NCI-H1930 (cell line): Measurements from ENCODE around the gene VPS37B.

ENCODE experiments used
- DNase-seq, 2 experiments: peaks; one replicate each; lab custom pipeline; 2025; lab: John Stamatoyannopoulos, UW

VPS37B gene

GRCh38 chr12:122840580-122841513 lies 55.1 kb downstream of the VPS37B start:
- no peak for DNase-seq

GRCh38 chr12:122839907-122840554 lies 55.9 kb downstream of the VPS37B start:
- no peak for DNase-seq

GRCh38 chr12:122838841-122839240 lies 57.1 kb downstream of the VPS37B start:
- DNase-seq: no peak

GRCh38 chr12:122837306-122838265 lies 58.3 kb downstream of the VPS37B start:
- DNase-seq: no peak

- no peak for DNase-seq
These were observed 59.6 kb downstream of the VPS37B start for GRCh38 chr12:122836027-122836921.

- DNase-seq: peak in 1 of 2 experiments; percentile 7
These were observed 60.2 kb downstream of the VPS37B start for GRCh38 chr12:122835750-122836026.

- DNase-seq: peak in 1 of 2 experiments; percentile 11
These were observed 60.8 kb downstream of the VPS37B start, which contains the start of gene HIP1R for GRCh38 chr12:122834921-122835749. Gene HIP1R, plus strand, starts transcription at chr12:122835457. Its CDS starts 94 bp downstream, at chr12:122835551.

- peak; percentile 35 to 56 for DNase-seq
These were observed 61.6 kb downstream of the VPS37B start for GRCh38 chr12:122834104-122834920.

GRCh38 chr12:122830517-122831214 lies 65.3 kb downstream of the VPS37B start:
- DNase-seq: no peak

- DNase-seq: no peak
These were observed 68.7 kb downstream of the VPS37B start for GRCh38 chr12:122827258-122827657.

- DNase-seq: no peak
These were observed 69.9 kb downstream of the VPS37B start for GRCh38 chr12:122825773-122826724.

- DNase-seq: no peak
These were observed 72.5 kb downstream of the VPS37B start for GRCh38 chr12:122823429-122823828.

GRCh38 chr12:122820838-122821271 lies 75.1 kb downstream of the VPS37B start:
- no peak for DNase-seq

GRCh38 chr12:122820138-122820537 lies 75.8 kb downstream of the VPS37B start:
- no peak for DNase-seq

GRCh38 chr12:122819209-122819785 lies 76.6 kb downstream of the VPS37B start:
- DNase-seq: no peak
